ENCODE measurements around the gene MS4A7. TPM values are rescaled to one million over a fixed set of nuclear protein-coding genes. Genes with fewer than 3 reads are reported as not detected.

The MS4A7 gene
- total and polyA plus RNA-seq, 2 of the 4 experiments (the other 2 are of a cell fraction) = not detected

DNA sequence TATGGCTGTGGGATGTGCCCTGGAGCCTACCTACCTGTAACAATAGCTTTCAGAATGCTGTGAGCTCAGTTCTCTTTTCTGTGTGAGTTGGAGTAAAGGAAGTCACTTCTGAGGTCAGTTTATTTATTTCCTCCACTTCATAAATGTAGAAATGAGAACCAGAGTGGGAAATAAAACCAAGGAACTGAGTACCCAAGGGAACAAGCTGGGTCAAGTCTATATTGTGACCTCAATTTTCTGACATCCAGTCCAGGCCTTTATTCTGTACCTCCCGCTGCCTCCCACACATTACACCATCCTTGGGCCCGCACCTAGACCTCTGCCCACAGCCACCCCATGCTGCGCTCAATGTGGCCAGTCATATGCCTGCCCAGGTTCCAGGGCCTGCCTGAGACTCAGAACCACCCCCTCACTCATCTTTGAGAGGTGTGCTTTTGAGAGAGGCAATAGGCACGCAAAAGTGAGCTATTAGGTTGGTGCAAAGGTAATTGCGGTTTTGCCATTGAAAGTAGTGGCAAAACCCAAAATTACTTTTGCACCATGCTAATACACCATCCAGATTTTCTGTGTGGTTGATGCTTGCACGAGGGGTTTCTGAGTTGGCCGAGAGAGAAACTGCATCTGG, 41.5 kb upstream of the MS4A7 start:
- no peak for ATAC-seq (ENCODE audit: low read depth)
- H3K4me1 ChIP-seq (ENCODE audit: control insufficient read depth, insufficient read depth, low read length) = no peaks in the 10 kb centered on the region
- CTCF ChIA-PET = no interaction called here
- intact Hi-C loops (cut with micrococcal nuclease) = no loop called here
- BruUV-seq (replicated peaks) = no TSS peak
- no peaks in the 10 kb centered on the region for H3K36me3 ChIP-seq (ENCODE audit: control insufficient read depth, insufficient read depth, low read length)
- no peak overlapping the region for H2BK15ac ChIP-seq (ENCODE audit: low read depth, low read length)
- H2AK9ac ChIP-seq (replicated peaks; ENCODE audit: low read depth, low read length, poor library complexity) = no peak overlapping the region
- no peak overlapping the region for H4K91ac ChIP-seq (ENCODE audit: insufficient read depth, low read depth, low read length)
- H3K18ac ChIP-seq (ENCODE audit: low read depth, low read length) = no peak overlapping the region
- no peaks in the 10 kb centered on the region for H3K27me3 ChIP-seq (ENCODE audit: control insufficient read depth, insufficient read depth, low read length)
- no peak overlapping the region for H3K27ac ChIP-seq (ENCODE audit: insufficient read depth, low read length)
- H3K79me1 ChIP-seq (ENCODE audit: low read depth in 1 of 2, low read length in 2 of 2) = no peaks in the 10 kb centered on the region
- H3K14ac ChIP-seq (replicated peaks; ENCODE audit: low read depth, low read length) = no peak overlapping the region
- H3K9ac ChIP-seq (ENCODE audit: low read depth, low read length) = no peak overlapping the region
- H4K8ac ChIP-seq (ENCODE audit: low read depth in 2 of 2, low read length in 2 of 2) = no peak overlapping the region
- no peak overlapping the region for H2BK20ac ChIP-seq (ENCODE audit: low read depth, low read length)
- in situ Hi-C loops (cut with MboI; ENCODE audit: low sequenced_read_pairs) = no loop called here
- no CpG with 5 or more reads among the region's 7 CpGs for WGBS, 2 experiments (ENCODE audit: extremely low coverage in 2 of 2, insufficient read length in 1 of 2)
- no peak overlapping the region for H3K56ac ChIP-seq (ENCODE audit: extremely low read depth, insufficient read depth, low read length)
- no peaks in the 10 kb centered on the region for H4K20me1 ChIP-seq (ENCODE audit: insufficient read depth, low read length)
- H3K4me3 ChIP-seq (ENCODE audit: insufficient read depth, low read depth, low read length) = no peak overlapping the region
- no peak overlapping the region for H2AFZ ChIP-seq (replicated peaks; ENCODE audit: low read length, poor library complexity)
- H2BK120ac ChIP-seq (ENCODE audit: low read depth, low read length) = no peak overlapping the region
- H3K9me1 ChIP-seq (ENCODE audit: insufficient read depth, low read length) = no peaks in the 10 kb centered on the region
- POLR2A ChIA-PET (ENCODE audit: unreplicated experiment) = no interaction called here
- H3K4me2 ChIP-seq (ENCODE audit: low read depth, low read length) = no peak overlapping the region
- no peak for DNase-seq
- TF ChIP-seq RFX5 (IDR thresholded peaks at IDR 0.05; ENCODE audit: low read depth, low read length) (no peak), BHLHE40 (IDR thresholded peaks at IDR 0.05; ENCODE audit: low read depth, low read length) (no peak), POLR2A (IDR thresholded peaks at IDR 0.05; ENCODE audit: low read depth, low read length) (no peak), CEBPB (IDR thresholded peaks at IDR 0.05; ENCODE audit: low read depth, low read length) (no peak), FOS (IDR thresholded peaks at IDR 0.05; ENCODE audit: low read depth, low read length) (no peak), RCOR1 (IDR thresholded peaks at IDR 0.05; ENCODE audit: insufficient replicate concordance, low read length) (no peak), SMC3 (IDR thresholded peaks at IDR 0.05; ENCODE audit: low read depth, low read length) (no peak), MXI1 (IDR thresholded peaks at IDR 0.05; ENCODE audit: borderline replicate concordance, low read depth, low read length) (no peak), MAZ (IDR thresholded peaks at IDR 0.05; ENCODE audit: borderline replicate concordance, low read depth, low read length) (no peak)
- TF ChIP-seq, protein P1, sequence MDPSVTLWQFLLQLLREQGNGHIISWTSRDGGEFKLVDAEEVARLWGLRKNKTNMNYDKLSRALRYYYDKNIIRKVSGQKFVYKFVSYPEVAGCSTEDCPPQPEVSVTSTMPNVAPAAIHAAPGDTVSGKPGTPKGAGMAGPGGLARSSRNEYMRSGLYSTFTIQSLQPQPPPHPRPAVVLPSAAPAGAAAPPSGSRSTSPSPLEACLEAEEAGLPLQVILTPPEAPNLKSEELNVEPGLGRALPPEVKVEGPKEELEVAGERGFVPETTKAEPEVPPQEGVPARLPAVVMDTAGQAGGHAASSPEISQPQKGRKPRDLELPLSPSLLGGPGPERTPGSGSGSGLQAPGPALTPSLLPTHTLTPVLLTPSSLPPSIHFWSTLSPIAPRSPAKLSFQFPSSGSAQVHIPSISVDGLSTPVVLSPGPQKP (IDR thresholded peaks at IDR 0.05; ENCODE audit: borderline replicate concordance, low read depth, low read length) = no peak
- TF ChIP-seq, protein P2, sequence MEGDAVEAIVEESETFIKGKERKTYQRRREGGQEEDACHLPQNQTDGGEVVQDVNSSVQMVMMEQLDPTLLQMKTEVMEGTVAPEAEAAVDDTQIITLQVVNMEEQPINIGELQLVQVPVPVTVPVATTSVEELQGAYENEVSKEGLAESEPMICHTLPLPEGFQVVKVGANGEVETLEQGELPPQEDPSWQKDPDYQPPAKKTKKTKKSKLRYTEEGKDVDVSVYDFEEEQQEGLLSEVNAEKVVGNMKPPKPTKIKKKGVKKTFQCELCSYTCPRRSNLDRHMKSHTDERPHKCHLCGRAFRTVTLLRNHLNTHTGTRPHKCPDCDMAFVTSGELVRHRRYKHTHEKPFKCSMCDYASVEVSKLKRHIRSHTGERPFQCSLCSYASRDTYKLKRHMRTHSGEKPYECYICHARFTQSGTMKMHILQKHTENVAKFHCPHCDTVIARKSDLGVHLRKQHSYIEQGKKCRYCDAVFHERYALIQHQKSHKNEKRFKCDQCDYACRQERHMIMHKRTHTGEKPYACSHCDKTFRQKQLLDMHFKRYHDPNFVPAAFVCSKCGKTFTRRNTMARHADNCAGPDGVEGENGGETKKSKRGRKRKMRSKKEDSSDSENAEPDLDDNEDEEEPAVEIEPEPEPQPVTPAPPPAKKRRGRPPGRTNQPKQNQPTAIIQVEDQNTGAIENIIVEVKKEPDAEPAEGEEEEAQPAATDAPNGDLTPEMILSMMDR (conservative IDR thresholded peaks at IDR 0.05; ENCODE audit: low read depth, low read length) = no peak
- H2BK5ac ChIP-seq (ENCODE audit: low read depth, low read length, poor library complexity, severe bottlenecking) = no peak overlapping the region
- no peak overlapping the region for H3K23ac ChIP-seq (ENCODE audit: low read depth, low read length)
- H2AK5ac ChIP-seq (ENCODE audit: low read depth, low read length) = no peak overlapping the region
- H3K4ac ChIP-seq (ENCODE audit: low read depth, low read length) = no peak overlapping the region
- dilution Hi-C loops (cut with HindIII; ENCODE audit: low sequenced_read_pairs, unreplicated experiment) = no loop called here
- H3K9me3 ChIP-seq (ENCODE audit: control insufficient read depth, insufficient read depth, low read length) = no peaks in the 10 kb centered on the region; the same call in 1 of the 2 replicates
- no peak overlapping the region for H4K5ac ChIP-seq (ENCODE audit: low read depth, low read length)
